HG02870 (cell line): ENCODE measurements around the gene CAPZB.
"Not testable (repeated sequence)": the region's sequence is repeated elsewhere in the genome, so short reads cannot be mapped to it uniquely, and the experiment has no call there.

Experiments used
- ATAC-seq: cut with Tn5 transposase; IDR thresholded peaks from one replicate; pipeline ENCODE4 v1.9.1; 2021; ENCODE audit warnings: mild to moderate bottlenecking, moderate library complexity; ENCODE audit not compliant: unreplicated experiment

Gene CAPZB

DNA sequence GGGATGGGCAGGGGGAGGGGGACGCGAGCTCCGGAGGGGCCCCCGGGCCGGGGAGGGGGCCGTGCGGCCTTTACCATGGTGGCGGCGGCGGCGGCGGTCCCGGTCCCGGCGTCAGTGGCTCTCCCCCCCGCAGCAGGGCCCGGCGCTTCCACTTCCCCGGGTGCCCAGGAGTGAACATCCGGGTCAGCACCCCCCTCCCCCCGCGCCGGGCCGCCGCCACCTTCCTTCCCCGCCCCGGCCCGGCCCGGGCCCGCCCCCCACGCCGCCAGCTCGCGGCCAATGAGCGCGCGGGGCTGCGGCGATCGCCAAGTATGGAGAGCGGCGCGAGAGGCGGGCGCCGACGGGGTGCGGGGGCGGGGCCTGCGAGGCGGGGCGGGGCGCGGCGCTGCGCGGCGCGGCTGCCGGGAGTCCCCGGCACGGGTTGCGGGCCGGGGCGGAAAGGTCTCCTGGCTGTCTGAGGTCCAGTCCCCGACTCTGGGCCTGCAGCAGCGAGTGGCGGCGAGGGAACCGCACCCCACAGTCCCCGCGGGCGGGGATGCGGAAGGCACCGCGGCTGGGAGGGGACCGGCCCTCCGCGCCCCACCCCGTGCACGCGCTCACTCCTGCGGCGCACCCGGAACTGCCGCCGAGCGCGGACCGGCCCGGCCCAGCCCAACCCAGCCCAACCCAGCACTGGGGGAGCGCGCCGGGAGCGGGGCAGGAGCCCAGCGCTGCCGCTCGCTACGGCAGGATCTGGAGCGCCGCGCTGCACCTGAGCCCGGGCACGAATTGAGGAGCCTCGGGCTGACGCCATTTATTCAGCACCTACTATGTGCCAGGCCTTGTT is at the start of gene CAPZB:
Gene CAPZB (minus strand): TSS at position 178 of the 826 bp plus-strand sequence. CDS start 101 bp downstream, at position 77.
- peak; percentile 75 for ATAC-seq

DNA sequence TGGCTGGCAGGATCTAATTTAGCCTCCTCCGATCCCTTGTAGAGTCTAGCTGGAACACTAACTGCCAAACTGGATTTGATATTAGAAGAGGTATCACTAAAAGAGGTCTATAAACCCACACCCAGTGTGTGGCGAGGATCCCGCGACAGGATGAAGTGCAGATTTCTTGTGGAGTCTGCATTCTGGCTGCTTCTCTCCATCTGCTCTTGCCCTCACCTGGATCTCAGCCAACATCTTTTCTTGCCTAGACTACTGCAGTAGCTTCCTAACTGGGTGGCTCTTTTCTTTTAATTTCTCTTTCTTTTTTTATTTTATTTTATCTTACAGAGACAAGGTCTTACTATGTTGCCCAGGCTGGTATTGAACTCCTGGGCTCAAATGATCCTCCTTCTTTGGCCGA is 48.9 kb upstream of the CAPZB start:
- ATAC-seq, result no peak

DNA sequence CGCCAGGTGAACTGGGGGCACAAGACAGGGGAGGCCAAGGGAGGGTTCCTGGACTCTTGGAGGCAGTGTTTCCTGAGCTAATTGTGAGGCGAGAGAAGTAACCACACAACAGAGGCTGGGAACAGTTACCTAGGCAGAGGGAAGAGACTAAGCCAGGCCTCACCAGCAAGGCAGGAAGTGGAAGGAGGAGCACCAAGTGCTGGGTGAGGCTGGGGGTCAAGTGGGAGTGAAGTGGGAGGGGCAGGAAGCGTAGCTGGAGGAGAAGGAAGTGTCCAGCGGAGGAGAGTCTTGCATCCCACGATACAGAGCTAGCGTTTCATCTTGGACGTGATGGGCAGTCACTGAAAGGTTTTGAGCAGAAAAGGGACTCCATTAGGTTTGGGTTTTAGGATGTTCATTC is 48.3 kb upstream of the CAPZB start:
- ATAC-seq, result no peak

DNA sequence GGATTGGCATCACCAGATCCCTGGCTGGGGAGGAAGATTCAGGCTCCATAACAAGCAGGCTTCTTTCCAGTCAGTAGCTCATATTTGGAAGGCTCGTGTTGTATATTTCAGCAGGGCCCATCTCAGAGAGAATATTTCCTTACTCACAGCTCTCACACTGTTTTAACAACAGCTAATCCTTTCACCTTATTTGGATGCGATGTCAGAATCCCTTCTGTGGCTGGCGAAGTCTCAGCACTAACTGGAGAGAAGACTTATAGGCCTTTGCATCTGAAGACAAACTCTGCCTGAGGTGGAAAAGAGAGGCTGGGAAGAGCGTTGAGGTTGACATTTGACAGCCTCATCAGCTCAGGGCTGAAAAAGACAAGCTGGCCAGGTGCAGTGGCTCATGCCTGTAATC is 47.2 kb upstream of the CAPZB start:
- no peak for ATAC-seq

DNA sequence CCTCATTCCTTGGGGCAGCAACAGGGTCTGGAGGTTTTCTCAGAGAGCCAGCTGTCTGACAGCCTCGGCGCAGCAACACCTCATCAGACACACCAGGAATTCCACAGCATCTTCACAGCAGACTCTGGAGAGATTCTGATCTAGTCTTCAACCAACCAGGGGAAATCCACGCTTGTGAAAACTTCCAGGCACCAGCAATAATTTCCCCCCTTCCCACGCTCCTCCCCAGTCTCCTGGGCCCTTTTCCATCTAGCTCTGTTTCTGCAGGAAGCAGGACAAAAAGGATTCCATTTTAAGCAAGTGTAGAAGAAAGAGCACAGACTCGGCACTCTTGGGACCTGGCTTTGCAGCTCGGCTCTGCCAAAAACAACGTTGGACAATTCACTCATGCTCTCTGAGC is 44.3 kb upstream of the CAPZB start:
- no peak for ATAC-seq

DNA sequence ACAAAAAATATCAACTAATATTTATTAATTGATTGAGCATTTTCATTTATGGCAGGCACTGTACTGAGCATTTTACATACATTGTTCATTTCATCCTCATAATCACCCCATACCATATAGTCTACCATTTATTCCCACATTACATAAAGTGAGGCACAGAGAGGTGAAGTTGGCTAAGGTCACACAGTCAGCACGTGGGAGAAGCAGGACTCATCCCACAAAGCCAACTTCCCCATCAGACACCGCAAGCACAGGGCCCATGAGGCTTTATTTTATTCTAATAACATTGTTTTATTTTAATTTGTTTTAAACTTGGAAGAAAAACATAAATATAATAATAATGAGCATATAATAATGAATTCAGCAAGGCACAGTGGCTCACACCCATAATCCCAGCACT is 43.1 kb upstream of the CAPZB start:
- ATAC-seq, result no peak

DNA sequence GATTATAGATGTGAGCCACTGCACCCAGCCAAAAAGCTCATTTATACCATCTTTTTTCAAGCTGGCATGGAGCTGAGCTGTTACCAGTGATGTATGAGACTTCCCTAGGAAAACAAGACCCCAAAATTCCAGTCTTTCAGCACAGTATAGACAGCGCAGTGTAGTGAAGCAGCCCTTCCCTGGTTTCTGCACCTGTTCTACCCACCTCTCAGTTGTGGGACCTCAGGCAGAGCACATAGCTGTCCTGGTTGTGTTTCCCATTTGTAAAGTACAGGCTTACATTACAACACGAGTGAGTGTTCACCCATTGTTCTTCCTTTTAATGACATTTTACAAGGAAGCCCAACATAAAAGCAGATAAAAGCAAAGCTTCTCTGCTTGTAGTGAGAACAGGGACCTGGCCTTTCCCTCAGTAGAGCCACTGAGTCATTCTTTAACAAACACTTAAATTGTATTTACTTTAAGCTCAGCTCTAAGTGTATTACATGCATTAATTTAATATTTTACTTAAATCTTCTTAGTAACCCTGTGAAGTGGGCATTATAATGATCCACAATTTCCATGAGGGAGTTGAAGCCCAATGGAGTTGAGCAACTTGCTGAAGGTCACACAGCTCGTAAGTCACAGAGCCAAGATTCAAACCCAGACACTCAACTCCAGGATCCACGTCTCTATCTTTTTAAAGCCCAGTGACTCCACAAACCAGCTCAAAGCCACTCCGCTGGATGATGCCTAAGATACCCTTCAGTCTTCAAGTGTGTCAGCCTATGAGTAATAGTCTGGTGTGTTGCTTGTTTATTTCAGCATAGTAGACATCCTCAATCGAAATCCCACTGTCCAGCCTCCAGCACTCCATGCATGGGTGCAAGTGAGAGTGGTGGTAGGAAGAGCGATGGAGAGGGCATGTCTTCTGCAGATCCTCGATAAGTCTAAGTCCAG is 40.5 kb upstream of the CAPZB start:
- ATAC-seq, result no peak

DNA sequence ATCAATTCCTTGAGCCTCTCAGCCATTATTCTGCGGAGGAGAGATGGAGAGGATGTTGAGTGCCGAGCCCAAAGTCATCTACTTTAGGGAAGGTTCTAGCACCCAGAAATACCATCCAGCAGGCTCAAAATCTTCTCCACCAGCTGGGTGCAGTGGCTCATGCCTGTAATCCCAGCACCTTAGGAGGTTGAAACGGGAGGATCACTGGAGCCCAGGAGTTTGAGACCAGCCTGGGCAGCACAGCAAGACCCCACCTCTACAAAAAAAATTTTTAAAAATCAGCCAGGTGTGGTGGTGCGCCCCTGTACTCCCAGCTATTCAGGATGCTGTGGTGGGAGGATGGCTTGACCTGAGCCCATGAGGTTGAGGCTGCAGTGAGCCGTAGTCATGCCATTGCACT is 39.5 kb upstream of the CAPZB start:
- ATAC-seq, result no peak

DNA sequence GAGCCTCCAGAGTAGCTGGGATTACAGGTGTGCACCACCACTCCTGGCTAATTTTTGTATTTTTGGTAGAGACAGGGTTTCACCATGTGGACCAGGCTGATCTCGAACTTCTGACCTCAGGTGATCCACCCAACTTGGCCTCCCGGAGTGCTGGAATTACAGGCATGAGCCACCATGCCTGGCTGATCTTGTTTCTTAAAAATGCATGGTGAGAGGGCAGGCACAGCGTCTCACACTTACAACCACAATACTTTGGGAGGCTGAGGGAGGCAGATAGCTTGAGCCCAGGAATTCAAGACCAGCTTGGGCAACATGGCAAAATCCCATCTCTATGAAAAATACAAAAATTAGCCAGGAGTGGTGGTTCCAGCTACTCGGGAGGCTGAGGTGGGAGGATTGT is 37.2 kb upstream of the CAPZB start:
- not testable (repeated sequence) for ATAC-seq

DNA sequence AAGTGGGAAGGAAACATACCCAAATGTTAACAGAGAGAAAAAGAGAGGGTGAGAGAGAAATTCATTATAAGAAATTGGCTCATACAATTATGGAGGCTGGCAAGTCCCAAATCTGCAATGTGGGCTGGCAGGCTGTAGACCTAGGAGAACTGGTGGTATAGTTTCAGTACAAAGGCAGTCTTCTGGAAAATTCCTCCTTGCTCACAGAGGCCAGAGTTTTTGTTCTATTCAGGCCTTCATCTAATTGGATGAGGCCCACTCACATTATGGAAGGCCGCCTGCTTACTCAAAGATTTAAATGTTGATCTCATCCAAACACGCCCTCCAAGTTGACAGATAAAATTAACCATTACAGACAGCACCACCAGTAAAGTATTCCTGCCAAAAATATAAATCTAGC is 36.1 kb upstream of the CAPZB start:
- no peak for ATAC-seq

DNA sequence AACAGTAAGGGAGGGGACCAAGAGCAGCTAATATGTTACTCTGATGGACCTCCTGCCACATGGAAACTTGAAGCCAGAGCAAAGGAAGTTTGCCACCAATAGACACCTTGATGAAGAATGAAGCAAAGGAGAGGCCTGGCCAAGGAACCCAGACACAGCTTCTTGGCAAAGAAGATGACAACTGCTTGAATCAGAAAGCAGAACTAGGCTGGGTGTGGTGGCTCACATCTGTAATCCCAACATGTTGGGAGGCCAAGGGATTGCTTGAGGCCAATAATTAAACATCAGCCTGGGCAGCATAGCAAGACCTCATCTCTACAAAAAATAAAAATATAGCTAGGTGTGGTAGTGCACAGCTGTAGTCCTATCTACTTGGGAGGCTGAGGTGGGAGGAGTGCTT is 31.7 kb upstream of the CAPZB start:
- no peak for ATAC-seq

DNA sequence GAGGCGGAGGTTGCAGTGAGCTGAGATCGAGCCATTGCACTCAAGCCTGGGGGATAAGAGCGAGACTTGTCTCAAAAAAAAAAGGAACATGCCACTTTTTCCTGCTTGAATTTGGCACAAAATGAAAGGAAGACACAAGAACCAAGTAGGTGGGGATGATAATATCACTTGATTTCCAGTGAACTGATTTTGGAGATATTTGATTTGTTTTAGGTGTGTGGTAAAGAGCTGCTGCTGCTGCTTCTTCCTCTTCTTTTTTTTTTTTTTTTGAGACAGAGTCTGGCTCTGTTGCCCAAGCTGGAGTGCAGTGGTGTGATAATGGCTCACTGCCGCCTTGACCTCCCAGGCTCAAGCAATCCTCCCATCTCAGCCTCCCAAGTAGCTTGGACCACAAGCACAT is 29.9 kb upstream of the CAPZB start:
- no peak for ATAC-seq

DNA sequence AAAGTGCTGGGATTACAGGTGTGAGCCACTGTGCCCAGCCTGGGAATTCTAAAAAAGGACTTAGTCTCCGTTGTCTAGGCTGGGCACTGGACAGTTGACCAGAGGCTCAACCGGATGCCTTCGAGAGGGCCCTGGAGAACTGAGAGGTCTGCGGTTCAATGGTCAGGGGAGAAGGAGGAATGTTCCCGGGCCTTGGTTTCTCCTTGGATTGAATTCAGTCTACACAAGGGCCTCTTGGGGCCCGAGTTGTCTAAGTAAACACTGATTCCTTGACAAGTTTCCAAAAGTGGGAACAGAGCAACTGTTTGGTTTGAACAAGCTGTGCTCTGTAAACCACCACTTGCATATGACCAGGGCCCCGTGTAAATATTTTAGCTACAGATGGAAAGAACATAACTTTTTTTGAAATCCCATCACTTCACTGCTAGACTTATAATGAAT is 29.1 kb upstream of the CAPZB start:
- no peak for ATAC-seq

DNA sequence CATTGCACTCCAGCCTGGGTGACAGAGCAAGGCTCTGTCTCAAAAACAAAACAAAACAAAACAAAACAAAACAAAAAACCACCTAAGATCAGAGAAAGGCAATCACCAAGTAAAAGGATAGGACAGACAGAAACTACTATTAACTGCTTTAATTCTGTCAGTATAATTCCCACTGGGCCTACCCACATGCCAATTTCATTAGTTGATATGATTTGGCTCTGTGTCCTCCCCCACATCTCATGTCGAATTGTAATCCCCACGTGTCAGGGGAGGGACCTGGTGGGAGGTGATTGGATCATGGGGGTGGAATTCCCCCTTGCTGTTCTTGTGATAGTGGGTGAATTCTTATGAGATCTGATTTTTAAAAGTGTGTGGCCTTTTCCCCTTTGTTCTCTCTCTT is 27.2 kb upstream of the CAPZB start:
- no peak for ATAC-seq

DNA sequence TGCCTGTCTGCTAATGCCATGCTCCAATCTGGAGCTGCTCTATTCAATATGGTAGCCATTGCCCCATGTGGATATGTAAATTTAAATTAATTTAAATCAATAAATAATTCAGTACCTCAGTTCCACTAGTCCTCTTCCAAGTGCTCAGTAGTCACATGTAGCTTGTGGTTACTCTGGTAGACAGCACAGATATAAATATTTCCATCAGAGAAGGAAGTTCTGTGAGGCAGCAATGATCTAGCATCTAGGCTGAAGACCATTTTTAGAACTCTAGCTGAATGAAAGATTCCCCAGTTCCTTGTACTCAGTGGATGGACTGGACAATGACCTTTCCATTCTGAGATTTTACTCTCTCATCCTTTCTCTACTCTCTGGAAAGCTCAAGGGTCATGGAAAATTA is 25.8 kb upstream of the CAPZB start:
- no peak for ATAC-seq

DNA sequence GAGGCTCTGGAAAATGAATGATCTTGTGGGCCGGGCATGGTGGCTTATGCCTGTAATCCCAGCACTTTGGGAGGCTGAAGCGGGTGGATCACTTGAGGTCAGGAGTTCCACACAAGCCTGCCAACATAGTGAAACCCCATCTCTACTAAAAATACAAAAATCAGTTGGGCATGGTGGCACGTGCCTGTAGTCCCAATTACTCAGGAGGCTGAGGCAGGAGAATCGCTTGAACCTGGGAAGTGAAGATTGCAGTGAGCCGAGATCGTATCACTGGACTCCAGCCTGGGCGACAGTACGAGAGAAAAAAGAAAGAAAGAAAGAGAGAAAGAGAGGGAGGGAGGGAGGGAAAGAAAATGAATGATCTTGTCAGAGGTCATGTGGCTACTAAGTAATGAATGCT is 24.3 kb upstream of the CAPZB start:
- not testable (repeated sequence) for ATAC-seq

DNA sequence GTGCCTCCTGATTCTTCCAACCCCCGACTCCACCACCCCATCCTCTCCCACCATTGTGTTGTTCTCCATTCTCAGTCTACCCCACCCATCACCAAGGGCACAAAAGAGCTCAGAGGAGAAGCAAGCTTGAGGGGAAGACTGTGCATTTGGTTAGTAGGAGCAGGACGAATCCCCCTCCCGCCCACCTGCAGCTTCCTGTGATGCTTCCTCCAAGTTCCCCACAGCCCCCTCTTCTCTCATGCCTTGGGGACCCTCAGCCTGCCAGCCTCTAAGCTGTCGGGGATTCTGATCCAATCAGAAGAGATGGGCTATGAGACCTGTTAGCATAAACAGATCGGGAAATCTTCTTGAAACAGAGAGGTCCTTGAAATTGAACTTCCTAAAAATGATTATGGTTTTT is 22.2 kb upstream of the CAPZB start:
- no peak for ATAC-seq

DNA sequence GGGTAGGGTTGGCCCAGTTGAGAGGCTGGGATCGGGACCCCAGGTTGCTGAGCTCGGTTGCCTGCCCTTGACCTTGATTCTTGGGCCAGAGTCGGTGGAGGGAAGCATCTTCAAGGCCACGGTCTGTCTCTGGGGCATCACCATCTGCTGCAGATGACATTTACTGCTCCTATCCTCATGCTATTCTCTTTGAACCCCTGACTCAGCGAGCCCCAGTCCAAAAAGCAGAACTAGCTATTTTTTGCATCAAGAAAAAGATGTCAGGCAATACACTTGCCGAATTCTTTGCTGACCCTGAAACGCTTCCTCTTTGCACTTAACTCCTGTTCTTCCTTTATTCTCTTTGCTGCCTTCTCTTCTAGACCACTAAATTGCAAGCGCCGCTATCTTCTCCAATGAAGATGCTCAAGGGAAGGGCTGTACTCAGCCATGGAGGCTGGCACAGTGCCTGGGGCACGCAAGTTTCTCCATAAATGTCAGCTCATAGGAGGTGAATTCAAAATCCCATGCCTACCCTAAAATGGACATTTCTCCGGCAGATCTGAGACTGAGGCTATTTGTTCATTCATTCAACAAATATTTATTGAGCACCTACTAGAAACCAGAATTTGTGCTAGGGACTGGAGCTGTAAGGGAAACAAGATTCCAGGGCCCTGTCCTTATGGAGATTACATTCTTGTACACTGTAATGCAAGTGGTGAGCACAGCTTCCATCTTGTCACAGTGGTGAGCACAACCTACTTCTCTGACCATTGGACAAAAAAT is 20.5 kb upstream of the CAPZB start:
- no peak for ATAC-seq

DNA sequence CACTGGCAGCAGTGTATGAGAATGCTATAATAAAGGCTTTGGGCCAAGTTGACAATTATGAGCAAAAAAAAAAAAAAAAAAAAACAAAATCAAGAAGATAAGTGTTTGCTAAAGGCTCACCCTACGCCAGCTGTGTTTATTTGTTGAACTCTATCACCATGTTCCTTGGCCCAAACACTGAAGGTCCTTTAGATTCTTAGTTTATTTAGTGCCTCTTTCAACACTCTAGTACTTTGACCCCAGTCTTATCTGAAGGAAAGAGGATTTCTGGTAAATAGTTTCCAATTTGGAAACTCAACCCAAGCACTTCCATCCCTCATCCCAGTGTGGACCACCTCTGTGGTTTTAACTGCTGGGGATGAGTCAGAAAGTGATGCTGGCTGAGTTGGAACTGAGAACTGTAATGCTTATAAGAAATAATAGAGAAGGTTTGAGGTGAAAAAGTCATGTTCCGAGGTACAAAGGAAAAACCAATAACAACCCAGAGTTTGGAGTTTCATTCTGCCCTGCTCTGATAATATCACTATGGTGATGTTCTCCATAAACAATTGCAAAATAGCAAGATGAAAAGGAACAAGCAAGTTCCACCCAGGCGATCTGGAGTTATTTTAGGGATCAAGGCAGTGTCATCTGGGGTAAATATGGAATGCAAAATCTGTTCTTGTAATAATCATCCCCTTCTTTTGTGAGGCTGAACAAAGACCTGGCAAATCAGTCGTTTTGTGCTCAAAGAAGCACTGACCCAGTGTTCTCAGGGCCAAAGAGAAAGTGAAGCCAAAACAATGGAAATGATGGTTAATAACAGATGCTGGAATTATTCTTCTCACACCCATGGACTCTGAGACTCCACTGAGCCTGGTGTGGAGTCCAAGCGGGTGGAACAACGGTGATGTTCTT is 19.7 kb upstream of the CAPZB start:
- no peak for ATAC-seq

DNA sequence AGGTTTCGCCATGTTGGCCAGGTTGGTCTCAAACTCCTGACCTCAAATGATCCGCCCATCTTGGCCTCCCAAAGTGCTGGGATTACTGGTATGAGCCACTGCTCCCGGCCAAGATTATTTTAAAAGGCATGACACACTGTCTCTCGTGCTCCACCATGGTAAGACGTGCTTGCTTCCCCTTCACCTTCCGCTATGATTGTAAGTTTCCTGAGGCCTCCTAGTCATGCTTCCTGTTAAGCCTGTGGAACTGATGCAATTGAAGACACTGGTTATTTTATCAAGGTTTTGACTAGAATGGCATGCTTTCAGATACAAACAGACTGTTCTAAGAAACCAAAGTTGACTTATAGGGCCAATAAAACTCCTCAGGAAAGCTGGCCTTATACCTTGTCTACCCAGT is 16.9 kb upstream of the CAPZB start:
- not testable (repeated sequence) for ATAC-seq
